HepG2 (cell line): ENCODE measurements around the gene LRRC10B. TPM values are rescaled to one million over a fixed set of nuclear protein-coding genes. Genes with fewer than 3 reads are reported as not detected.

Source experiments
- ATAC-seq: fragments of 200-7000 bp; cut with Tn5 transposase; 3 replicates; pipeline ENCODE4 v1.9.1; 2020; ENCODE audit warnings: mild to moderate bottlenecking, moderate library complexity
- BruUV-seq: library from RNA; stranded (reverse); fragments of 400-500 nt; replicated peaks from 2 replicates; lab custom pipeline; 2021; lab: Mats Ljungman, UMichigan
- CTCF ChIA-PET: fragments of 300-600 bp; formaldehyde crosslinking; extraction: SDS; loops from one replicate; lab custom pipeline; 2021; ENCODE audit warnings: low total read pairs, inconsistent platforms, low intra/inter-chr PET ratio; lab: Yijun Ruan, JAX
- POLR2A ChIA-PET: fragments of 350-600 bp; sonication (Branson Sonifier 250); formaldehyde crosslinking; loops from one replicate; lab custom pipeline; 2020; ENCODE audit warnings: antibody characterized with exemption, inconsistent platforms; lab: Yijun Ruan, JAX
- DNase-seq: peaks from one replicate; pipeline ENCODE4 v3.0.0-alpha.2; 2015; ENCODE audit warnings: low spot score
- FAIRE-seq: peaks from 3 replicates; lab custom pipeline; 2011; peaks lifted over from hg19 to GRCh38; lab: Jason Lieb, UNC
- H2AFZ ChIP-seq: one replicate; pipeline ENCODE4 v1.6.1; 2011; ENCODE audit warnings: low read length, inconsistent platforms
- H3K27ac ChIP-seq: fragments of 300-600 bp; 3 replicates; pipeline ENCODE4 v1.8.0; 2011; ENCODE audit warnings: mixed run types, mild to moderate bottlenecking, mixed read lengths, low read length, inconsistent platforms; ENCODE audit not compliant: insufficient read depth; ENCODE audit errors: extremely low read length
- H3K27me3 ChIP-seq, 2 experiments: fragments of 200-600 bp in 1 of 2; 2 replicates in 1 of 2; 3 replicates in 1 of 2; pipeline versions ENCODE4 v1.6.0 to v1.8.0; 2011; ENCODE audit warnings: low read length in 2 of 2, mild to moderate bottlenecking in 2 of 2, moderate library complexity in 2 of 2, inconsistent platforms in 1 of 2; ENCODE audit not compliant: insufficient read depth in 2 of 2, control insufficient read depth in 1 of 2
- H3K36me3 ChIP-seq, 2 experiments: fragments of 200-600 bp in 1 of 2; replicated peaks in 1 of 2; 2 replicates in 1 of 2; 3 replicates in 1 of 2; pipeline versions ENCODE4 v1.5.1 to v1.8.0; 2011; ENCODE audit warnings: low read length in 2 of 2, inconsistent platforms in 1 of 2; ENCODE audit not compliant: insufficient read depth in 2 of 2, control insufficient read depth in 1 of 2
- H3K4me1 ChIP-seq: 2 replicates; pipeline ENCODE4 v1.5.1; 2012; ENCODE audit warnings: low read length, inconsistent platforms; ENCODE audit not compliant: insufficient read depth
- H3K4me2 ChIP-seq: 2 replicates; pipeline ENCODE4 v1.6.0; 2011; ENCODE audit warnings: low read depth, low read length, inconsistent platforms
- H3K4me3 ChIP-seq, 3 experiments: fragments of 200-600 bp in 1 of 3; sonication (generic), shearing (Covaris generic) in 1 of 3; replicated peaks in 1 of 3; 2 replicates each; pipeline ENCODE4 v1.5.1; 2011 to 2016; ENCODE audit warnings: low read length in 3 of 3, inconsistent platforms in 2 of 3, low read depth in 2 of 3, mild to moderate bottlenecking in 2 of 3, control low read depth in 1 of 3, mixed read lengths in 1 of 3; ENCODE audit not compliant: insufficient read depth in 1 of 3
- H3K79me2 ChIP-seq: one replicate; pipeline ENCODE4 v1.6.1; 2011; ENCODE audit warnings: low read length, inconsistent platforms; ENCODE audit not compliant: insufficient read depth
- H3K9ac ChIP-seq: 2 replicates; pipeline ENCODE4 v1.6.0; 2011; ENCODE audit warnings: mild to moderate bottlenecking, low read depth, low read length, inconsistent platforms; ENCODE audit not compliant: insufficient read depth
- H3K9me3 ChIP-seq: 2 replicates; pipeline ENCODE4 v1.5.1; 2012; ENCODE audit warnings: mild to moderate bottlenecking, low read length
- H4K20me1 ChIP-seq: 2 replicates; pipeline ENCODE4 v1.6.0; 2011; ENCODE audit warnings: inconsistent platforms, mild to moderate bottlenecking, low read length, moderate library complexity; ENCODE audit not compliant: insufficient read depth
- ATRX ChIP-seq: sonication (generic); formaldehyde crosslinking; IDR thresholded peaks from 2 replicates; pipeline ENCODE4 v1.4.0; 2020; ENCODE audit warnings: missing genetic modification reagents, borderline replicate concordance
- HHEX ChIP-seq: IDR thresholded peaks from 2 replicates; pipeline ENCODE4 v1.6.1; 2016; ENCODE audit warnings: control low read depth
- NR2C2 ChIP-seq: sonication (generic); formaldehyde crosslinking; IDR thresholded peaks from 2 replicates; pipeline ENCODE4 v1.4.0; 2020; ENCODE audit warnings: missing genetic modification reagents, mild to moderate bottlenecking, moderate library complexity, borderline replicate concordance
- PCBP1 ChIP-seq: fragments of 200-400 bp; formaldehyde crosslinking; IDR thresholded peaks from 2 replicates; pipeline ENCODE4 v1.6.1; 2017; ENCODE audit warnings: mild to moderate bottlenecking, low read depth, low read length, borderline replicate concordance
- PHF20 ChIP-seq: sonication (generic); formaldehyde crosslinking; IDR thresholded peaks from 2 replicates; pipeline ENCODE4 v1.5.0; 2020; ENCODE audit warnings: mild to moderate bottlenecking, missing genetic modification reagents
- TBX2 ChIP-seq: sonication (generic); formaldehyde crosslinking; IDR thresholded peaks from 2 replicates; pipeline ENCODE4 v1.5.0; 2020; ENCODE audit warnings: missing genetic modification reagents, mild to moderate bottlenecking, borderline replicate concordance
- ZNF644 ChIP-seq: IDR thresholded peaks from 2 replicates; pipeline ENCODE4 v1.6.1; 2016; ENCODE audit warnings: low read depth
- WGBS: methylation state at CpG from one replicate; pipeline ENCODE4 v1.1.6; 2017; ENCODE audit warnings: low lambda C conversion rate; 5-methylcytosine and 5-hydroxymethylcytosine counted together
- in situ Hi-C: cut with HindIII; loops from 2 replicates; pipeline ENCODE4 v1.10.0; 2017; ENCODE audit warnings: low pct_unique_long_range_greater_than_20kb; ENCODE audit not compliant: extremely low pct_ligation_motif_present
- intact Hi-C: fragments of 100-400 bp; cut with micrococcal nuclease; formaldehyde crosslinking; loops from one replicate; pipeline ENCODE4 v1.10.0; 2022; ENCODE audit not compliant: unreplicated experiment
- polyA plus RNA-seq, 8 experiments: library from polyadenylated mRNA; depleted of rRNA in 3 of 8; stranded (reverse) in 7 of 8; unstranded in 1 of 8; fragments of >200 nt; fragmentation: Illumina TruSeq in 4 of 8; extraction: Trizol in 4 of 8; gene quantifications; 2 replicates each; pipeline versions ENCODE4 v1.2.1 to v1.2.3, GENCODE V29; 2011 to 2016; ENCODE audit warnings: low read depth in 4 of 8, missing spikeins in 1 of 8, mixed read lengths in 1 of 8; ENCODE audit not compliant: insufficient read depth in 1 of 8
- total RNA-seq, 5 experiments: library from RNA; depleted of rRNA; stranded (reverse); fragments of >200 nt; fragmentation: Illumina TruSeq; extraction: Trizol; gene quantifications; 2 replicates each; pipeline ENCODE4 v1.2.3, GENCODE V29; 2016; ENCODE audit warnings: low read depth in 1 of 5
- TF ChIP-seq, protein P1 (sequence below): sonication (generic); formaldehyde crosslinking; IDR thresholded peaks from 2 replicates; pipeline ENCODE4 v1.5.1; 2020; ENCODE audit warnings: mild to moderate bottlenecking, missing genetic modification reagents

Gene LRRC10B
- total and polyA plus RNA-seq, 2 of the 13 experiments (the other 11 are each of a cell fraction or from before 2014, with no cell fraction given) = not detected

DNA sequence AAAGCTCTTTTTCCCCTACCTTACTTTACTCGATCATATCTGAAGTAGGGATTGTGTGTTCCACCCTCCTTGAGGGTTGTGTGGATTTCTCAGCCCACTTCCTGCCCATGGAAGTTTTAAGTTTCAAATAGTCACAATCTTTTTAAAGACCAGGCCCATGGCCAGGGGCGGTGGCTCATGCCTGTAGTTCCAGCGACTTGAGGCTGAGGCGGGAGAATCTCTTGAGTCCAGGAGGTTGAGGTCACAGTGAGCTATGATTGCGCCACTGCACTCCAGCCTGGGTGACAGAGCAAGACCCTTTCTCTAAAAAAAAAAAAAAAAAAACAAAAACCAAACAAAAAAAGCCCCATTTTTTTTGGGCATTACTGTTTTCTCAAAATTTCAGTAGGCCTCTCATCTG, 36.3 kb upstream of the LRRC10B start:
- H3K27ac ChIP-seq = no peak overlapping the region
- 89% methylated on average over 5 of the region's 5 CpGs for WGBS
- CTCF ChIA-PET = no interaction called here
- H3K4me2 ChIP-seq = no peak overlapping the region
- H3K4me1 ChIP-seq = peaks cover 3% of the 10 kb centered on the region; the same call in 1 of the 2 replicates
- no peak for ATAC-seq
- H3K9me3 ChIP-seq = no peaks in the 10 kb centered on the region
- FAIRE-seq = no peak
- no peaks in the 10 kb centered on the region for H3K79me2 ChIP-seq
- intact Hi-C loops = no loop called here
- no peaks in the 10 kb centered on the region for H3K27me3 ChIP-seq
- in situ Hi-C loops = no loop called here
- TF ChIP-seq ATRX (CRISPR knock-in tag) = no peak
- TF ChIP-seq, protein P1, sequence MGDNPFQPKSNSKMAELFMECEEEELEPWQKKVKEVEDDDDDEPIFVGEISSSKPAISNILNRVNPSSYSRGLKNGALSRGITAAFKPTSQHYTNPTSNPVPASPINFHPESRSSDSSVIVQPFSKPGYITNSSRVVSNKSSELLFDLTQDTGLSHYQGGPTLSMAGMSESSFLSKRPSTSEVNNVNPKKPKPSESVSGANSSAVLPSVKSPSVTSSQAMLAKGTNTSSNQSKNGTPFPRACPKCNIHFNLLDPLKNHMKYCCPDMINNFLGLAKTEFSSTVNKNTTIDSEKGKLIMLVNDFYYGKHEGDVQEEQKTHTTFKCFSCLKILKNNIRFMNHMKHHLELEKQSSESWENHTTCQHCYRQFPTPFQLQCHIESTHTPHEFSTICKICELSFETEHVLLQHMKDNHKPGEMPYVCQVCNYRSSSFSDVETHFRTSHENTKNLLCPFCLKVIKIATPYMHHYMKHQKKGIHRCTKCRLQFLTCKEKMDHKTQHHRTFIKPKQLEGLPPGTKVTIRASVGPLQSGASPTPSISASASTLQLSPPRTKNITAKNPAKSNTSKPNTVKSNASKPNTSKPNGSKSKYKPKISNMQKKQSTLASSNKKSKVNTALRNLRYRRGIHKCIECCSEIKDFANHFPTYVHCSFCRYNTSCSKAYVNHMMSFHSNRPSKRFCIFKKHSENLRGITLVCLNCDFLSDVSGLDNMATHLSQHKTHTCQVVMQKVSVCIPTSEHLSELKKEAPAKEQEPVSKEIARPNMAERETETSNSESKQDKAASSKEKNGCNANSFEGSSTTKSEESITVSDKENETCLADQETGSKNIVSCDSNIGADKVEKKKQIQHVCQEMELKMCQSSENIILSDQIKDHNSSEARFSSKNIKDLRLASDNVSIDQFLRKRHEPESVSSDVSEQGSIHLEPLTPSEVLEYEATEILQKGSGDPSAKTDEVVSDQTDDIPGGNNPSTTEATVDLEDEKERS = no peak
- TF ChIP-seq PCBP1 = no peak
- TF ChIP-seq PHF20 (CRISPR knock-in tag) = no peak
- H2AFZ ChIP-seq = no peak overlapping the region
- H3K4me3 ChIP-seq = no peak overlapping the region
- H3K9ac ChIP-seq = no peak overlapping the region
- POLR2A ChIA-PET = no interaction called here
- no peaks in the 10 kb centered on the region for H3K36me3 ChIP-seq
- DNase-seq = no peak
- BruUV-seq = no TSS peak
- no peaks in the 10 kb centered on the region for H4K20me1 ChIP-seq

DNA sequence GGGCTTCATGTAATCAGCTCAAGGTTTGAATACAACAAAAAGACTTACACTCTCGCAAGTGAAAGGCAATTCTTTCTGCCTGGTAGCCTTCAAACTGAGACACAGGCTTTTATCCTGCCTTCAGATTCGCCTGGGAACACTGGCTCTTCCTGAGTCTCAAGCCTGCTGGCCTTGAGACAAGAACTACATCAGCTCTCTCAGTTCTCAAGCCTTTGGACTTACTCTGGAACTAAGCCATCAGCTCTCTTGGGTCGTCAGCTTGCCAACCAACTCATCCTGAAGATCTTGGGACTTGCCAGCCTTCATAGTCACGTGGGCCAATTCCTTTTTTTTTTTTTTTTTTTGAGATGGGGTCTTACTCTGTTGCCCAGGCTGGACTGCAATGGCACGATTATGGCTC, 35.7 kb upstream of the LRRC10B start:
- Histone ChIP-seq H3K4me1 (peaks cover 9% of the 10 kb centered on the region), H3K4me2 (no peak overlapping the region), H3K9me3 (no peaks in the 10 kb centered on the region), H2AFZ (no peak overlapping the region), H4K20me1 (no peaks in the 10 kb centered on the region), H3K9ac (no peak overlapping the region), H3K36me3 (no peaks in the 10 kb centered on the region), H3K79me2 (no peaks in the 10 kb centered on the region), H3K27me3 (no peaks in the 10 kb centered on the region), H3K4me3 (no peak overlapping the region), H3K27ac (no peak overlapping the region)
- no peak for FAIRE-seq
- TF ChIP-seq TBX2 (CRISPR knock-in tag) (no peak), HHEX (CRISPR knock-in tag) (no peak), NR2C2 (CRISPR knock-in tag) (no peak), ZNF644 (CRISPR knock-in tag) (no peak)
- in situ Hi-C loops (no loop called here), intact Hi-C loops (no loop called here)
- no peak for DNase-seq
- WGBS = 83% methylated on average over 5 of the region's 5 CpGs
- CTCF ChIA-PET = no interaction called here
- BruUV-seq = no TSS peak
- no peak for ATAC-seq
- POLR2A ChIA-PET = no interaction called here
